Subcutaneous abdominal adipose tissue (tissue), 5 donors: Measurements from ENCODE around the gene CDH11.

Experiments used
- H3K27ac ChIP-seq: one replicate; pipeline ENCODE4 v1.7.0; 2013; ENCODE audit warnings: low read depth, mild to moderate bottlenecking, inconsistent platforms, low read length, moderate library complexity
- H3K27me3 ChIP-seq, 5 donors: one replicate each; pipeline ENCODE4 v1.7.0; 2013; ENCODE audit warnings: low read length in 5 of 5, inconsistent platforms in 1 of 5; ENCODE audit not compliant: control insufficient read depth in 5 of 5, insufficient read depth in 4 of 5
- H3K36me3 ChIP-seq, 5 donors: one replicate each; pipeline ENCODE4 v1.7.0; 2013; ENCODE audit warnings: low read length in 5 of 5; ENCODE audit not compliant: control insufficient read depth in 5 of 5, insufficient read depth in 5 of 5
- H3K4me1 ChIP-seq, 5 donors: one replicate each; pipeline ENCODE4 v1.7.0; 2013; ENCODE audit warnings: low read length in 5 of 5, mild to moderate bottlenecking in 3 of 5, moderate library complexity in 1 of 5; ENCODE audit not compliant: control insufficient read depth in 5 of 5, insufficient read depth in 5 of 5
- H3K4me3 ChIP-seq, 5 donors: one replicate each; pipeline ENCODE4 v1.7.0; 2013; ENCODE audit warnings: low read length in 5 of 5, low read depth in 1 of 5
- H3K9ac ChIP-seq, 5 donors: one replicate each; pipeline ENCODE4 v1.7.0; 2013; ENCODE audit warnings: low read length in 5 of 5, mild to moderate bottlenecking in 4 of 5, moderate library complexity in 3 of 5
- H3K9me3 ChIP-seq, 5 donors: one replicate each; pipeline ENCODE4 v1.7.0; 2013; ENCODE audit warnings: low read length in 5 of 5; ENCODE audit not compliant: control insufficient read depth in 5 of 5
- donor health status: healthy.
- donor health status: healthy.
- donor health status: healthy.
- donor health status: healthy.
- donor health status: healthy.

The CDH11 gene

DNA sequence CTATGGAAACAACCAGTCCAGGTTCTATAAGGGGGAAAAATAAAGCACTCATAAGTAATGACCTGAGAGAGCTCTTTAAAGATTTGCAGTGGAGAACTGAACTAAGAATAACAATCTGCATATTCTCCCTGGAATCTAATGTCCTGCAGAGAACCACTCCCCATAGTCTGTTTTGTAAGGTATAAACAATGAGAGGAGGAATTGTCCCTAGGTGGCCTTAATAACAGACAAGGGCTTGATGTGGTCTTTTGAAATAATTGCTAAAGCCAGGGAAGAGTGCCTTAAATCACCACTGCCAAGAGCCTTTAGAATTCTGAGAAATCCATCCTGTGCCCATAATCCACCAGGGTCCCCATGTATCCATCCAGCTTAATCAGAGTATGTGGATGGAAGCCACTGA, 106.3 kb downstream of the CDH11 start:
- Histone ChIP-seq H3K27me3 (no peaks in the 10 kb centered on the region), H3K27ac (no peak overlapping the region), H3K4me1 (no peaks in the 10 kb centered on the region)

GRCh38 chr16:65012357-65012756, 109.5 kb downstream of the CDH11 start:
- no peak overlapping the region for H3K9ac ChIP-seq
- no peak overlapping the region for H3K4me3 ChIP-seq
- no peaks in the 10 kb centered on the region for H3K27me3 ChIP-seq
- no peaks in the 10 kb centered on the region for H3K4me1 ChIP-seq
- no peak overlapping the region for H3K27ac ChIP-seq
- H3K9me3 ChIP-seq = peaks cover 0 to 5% (median 0%) of the 10 kb centered on the region in 5 donors
- H3K36me3 ChIP-seq = no peaks in the 10 kb centered on the region

More for the DNA sequence above, 106.3 kb downstream of the CDH11 start:
- Histone ChIP-seq H3K36me3 (no peaks in the 10 kb centered on the region), H3K9me3 (peaks cover 0 to 5% (median 0%) of the 10 kb centered on the region in 5 donors), H3K9ac (no peak overlapping the region), H3K4me3 (no peak overlapping the region)

DNA sequence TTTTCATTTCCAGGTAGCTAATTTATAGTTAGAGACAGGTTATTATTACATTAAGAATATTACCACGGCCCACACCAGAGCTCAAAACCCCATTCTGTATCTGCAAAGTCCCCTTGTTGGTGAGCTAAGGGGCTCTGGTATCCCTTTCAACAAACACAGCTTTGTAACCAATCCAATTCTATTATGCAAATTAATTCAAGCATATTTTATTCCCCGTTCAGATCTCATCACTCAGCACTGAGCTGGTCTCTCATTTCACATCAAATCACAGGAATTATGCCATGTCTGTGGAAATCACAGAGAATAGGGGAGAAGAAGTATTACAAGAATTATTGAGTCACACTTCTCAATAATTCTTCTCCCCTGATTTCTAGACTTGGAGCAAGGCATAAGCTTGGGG, 111.7 kb downstream of the CDH11 start:
- Histone ChIP-seq H3K27ac (no peak overlapping the region), H3K4me1 (no peaks in the 10 kb centered on the region), H3K36me3 (no peaks in the 10 kb centered on the region), H3K9me3 (no peaks in the 10 kb centered on the region), H3K9ac (no peak overlapping the region), H3K27me3 (no peaks in the 10 kb centered on the region), H3K4me3 (no peak overlapping the region)

GRCh38 chr16:65005696-65006095, 116.2 kb downstream of the CDH11 start:
- no peaks in the 10 kb centered on the region for H3K27me3 ChIP-seq
- peaks cover 0 to 5% (median 0%) of the 10 kb centered on the region in 5 donors for H3K36me3 ChIP-seq
- no peak overlapping the region for H3K9ac ChIP-seq
- no peaks in the 10 kb centered on the region for H3K4me1 ChIP-seq
- H3K4me3 ChIP-seq = no peak overlapping the region
- no peaks in the 10 kb centered on the region for H3K9me3 ChIP-seq
- H3K27ac ChIP-seq = no peak overlapping the region

GRCh38 chr16:65004570-65004969, 117.3 kb downstream of the CDH11 start:
- Histone ChIP-seq H3K9me3 (no peaks in the 10 kb centered on the region), H3K36me3 (peaks cover 0 to 5% (median 0%) of the 10 kb centered on the region in 5 donors), H3K9ac (no peak overlapping the region), H3K27me3 (no peaks in the 10 kb centered on the region), H3K4me1 (no peaks in the 10 kb centered on the region), H3K27ac (no peak overlapping the region), H3K4me3 (no peak overlapping the region)

DNA sequence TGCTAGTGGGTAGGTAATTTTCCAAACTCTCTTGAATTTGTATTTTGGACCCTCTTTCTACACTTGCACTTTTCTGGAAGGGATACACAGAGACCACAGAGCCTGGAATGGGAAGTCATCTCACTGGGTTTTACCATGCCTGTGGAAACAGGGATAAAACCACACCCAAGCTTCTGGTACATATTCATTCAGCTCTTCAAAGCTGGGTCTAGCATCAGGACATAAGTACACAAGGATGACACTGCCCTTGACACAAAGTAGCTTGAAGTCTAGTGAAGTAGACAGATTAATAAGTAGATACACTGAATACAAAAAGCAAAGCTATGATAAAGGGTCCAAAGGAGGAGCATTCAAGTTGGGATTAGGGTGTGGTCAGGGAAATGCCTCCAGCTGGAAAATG, 118.2 kb downstream of the CDH11 start:
- Histone ChIP-seq H3K4me3 (no peak overlapping the region), H3K9ac (no peak overlapping the region), H3K9me3 (no peaks in the 10 kb centered on the region), H3K27me3 (no peaks in the 10 kb centered on the region), H3K27ac (no peak overlapping the region), H3K4me1 (no peaks in the 10 kb centered on the region), H3K36me3 (peaks cover 0 to 5% (median 0%) of the 10 kb centered on the region in 5 donors)

- Histone ChIP-seq H3K27ac (no peak overlapping the region), H3K4me1 (no peaks in the 10 kb centered on the region), H3K36me3 (peaks cover 0 to 8% (median 0%) of the 10 kb centered on the region in 5 donors), H3K9me3 (no peaks in the 10 kb centered on the region), H3K4me3 (no peak overlapping the region), H3K9ac (no peak overlapping the region), H3K27me3 (no peaks in the 10 kb centered on the region)
These were observed 119.6 kb downstream of the CDH11 start for GRCh38 chr16:65002265-65002664.

GRCh38 chr16:65000654-65001053, 121.2 kb downstream of the CDH11 start:
- H3K9ac ChIP-seq = no peak overlapping the region
- H3K9me3 ChIP-seq = no peaks in the 10 kb centered on the region
- H3K4me3 ChIP-seq = no peak overlapping the region
- H3K27me3 ChIP-seq = no peaks in the 10 kb centered on the region
- H3K27ac ChIP-seq = no peak overlapping the region
- H3K4me1 ChIP-seq = no peaks in the 10 kb centered on the region
- H3K36me3 ChIP-seq = peaks cover 0 to 8% (median 0%) of the 10 kb centered on the region in 5 donors

- Histone ChIP-seq H3K4me3 (no peak overlapping the region), H3K36me3 (peaks cover 0 to 3% (median 0%) of the 10 kb centered on the region in 5 donors), H3K9me3 (no peaks in the 10 kb centered on the region), H3K27me3 (no peaks in the 10 kb centered on the region), H3K9ac (no peak overlapping the region), H3K4me1 (no peaks in the 10 kb centered on the region), H3K27ac (no peak overlapping the region)
These were observed 124.1 kb downstream of the CDH11 start for GRCh38 chr16:64997751-64998150.

GRCh38 chr16:64997121-64997520, 124.7 kb downstream of the CDH11 start:
- H3K27me3 ChIP-seq = no peaks in the 10 kb centered on the region
- no peak overlapping the region for H3K27ac ChIP-seq
- H3K36me3 ChIP-seq = peaks cover 0 to 3% (median 0%) of the 10 kb centered on the region in 5 donors
- no peak overlapping the region for H3K9ac ChIP-seq
- H3K4me3 ChIP-seq = no peak overlapping the region
- H3K4me1 ChIP-seq = no peaks in the 10 kb centered on the region
- H3K9me3 ChIP-seq = no peaks in the 10 kb centered on the region

- Histone ChIP-seq H3K27me3 (no peaks in the 10 kb centered on the region), H3K4me3 (no peak overlapping the region), H3K27ac (no peak overlapping the region), H3K36me3 (peaks cover 0 to 3% (median 0%) of the 10 kb centered on the region in 5 donors), H3K9ac (no peak overlapping the region), H3K9me3 (no peaks in the 10 kb centered on the region), H3K4me1 (no peaks in the 10 kb centered on the region)
These were observed 125.2 kb downstream of the CDH11 start for GRCh38 chr16:64996641-64997040.
